Lower lobe of right lung (tissue), 2 donors: ENCODE data around the gene ICAM5. TPM values are rescaled to one million over a fixed set of nuclear protein-coding genes. Genes with fewer than 3 reads are reported as not detected.

ENCODE experiments used
- ATAC-seq, 2 donors: fragments of 200-7000 bp; cut with Tn5 transposase; one replicate each; pipeline ENCODE4 v1.9.1; 2020 to 2022; ENCODE audit warnings: mild to moderate bottlenecking in 2 of 2, moderate library complexity in 2 of 2
- DNase-seq: peaks from one replicate; pipeline ENCODE4 v3.0.0-alpha.2; 2020
- H3K27ac ChIP-seq: fragments of 200-600 bp; one replicate; pipeline ENCODE4 v1.8.0; 2022
- H3K27me3 ChIP-seq: fragments of 200-600 bp; one replicate; pipeline ENCODE4 v1.8.0; 2022; ENCODE audit warnings: low read depth
- H3K36me3 ChIP-seq: fragments of 200-600 bp; one replicate; pipeline ENCODE4 v1.8.0; 2022; ENCODE audit warnings: mild to moderate bottlenecking
- H3K4me1 ChIP-seq: fragments of 200-600 bp; one replicate; pipeline ENCODE4 v1.8.0; 2022
- H3K4me3 ChIP-seq: fragments of 200-600 bp; one replicate; pipeline ENCODE4 v1.8.0; 2022; ENCODE audit warnings: mild to moderate bottlenecking
- H3K9me3 ChIP-seq: fragments of 200-600 bp; one replicate; pipeline ENCODE4 v1.8.0; 2022
- intact Hi-C: fragments of 100-400 bp; cut with DNase I; formaldehyde crosslinking; loops from one replicate; pipeline ENCODE4 v1.11.0; 2022
- total RNA-seq: library from RNA; stranded (reverse); fragmentation: NEBNext Ultra II Directional; extraction: Animal tissue kit (Norgen Biotek cat#: 25700); gene quantifications from one replicate; pipeline ENCODE4 v1.2.1, GENCODE V29; 2021
- TF ChIP-seq, protein P1 (sequence below): fragments of 200-600 bp; IDR thresholded peaks from one replicate; pipeline ENCODE4 v1.8.0; 2022; ENCODE audit warnings: antibody characterized with exemption, mild to moderate bottlenecking
- donor health status: DM: no; HTN: yes; CAD: no; lungs with severe emphysema.

Gene ICAM5
- total RNA-seq, 1 donor from 2014 or later = 15.3 TPM

- Histone ChIP-seq H3K27ac (no peak overlapping the region), H3K9me3 (no peaks in the 10 kb centered on the region), H3K4me3 (no peak overlapping the region), H3K36me3 (peaks cover 76% of the 10 kb centered on the region), H3K27me3 (no peaks in the 10 kb centered on the region), H3K4me1 (peaks cover 16% of the 10 kb centered on the region)
- DNase-seq (no peak), ATAC-seq (no peak)
- intact Hi-C loops = no loop called here
- TF ChIP-seq, protein P1, sequence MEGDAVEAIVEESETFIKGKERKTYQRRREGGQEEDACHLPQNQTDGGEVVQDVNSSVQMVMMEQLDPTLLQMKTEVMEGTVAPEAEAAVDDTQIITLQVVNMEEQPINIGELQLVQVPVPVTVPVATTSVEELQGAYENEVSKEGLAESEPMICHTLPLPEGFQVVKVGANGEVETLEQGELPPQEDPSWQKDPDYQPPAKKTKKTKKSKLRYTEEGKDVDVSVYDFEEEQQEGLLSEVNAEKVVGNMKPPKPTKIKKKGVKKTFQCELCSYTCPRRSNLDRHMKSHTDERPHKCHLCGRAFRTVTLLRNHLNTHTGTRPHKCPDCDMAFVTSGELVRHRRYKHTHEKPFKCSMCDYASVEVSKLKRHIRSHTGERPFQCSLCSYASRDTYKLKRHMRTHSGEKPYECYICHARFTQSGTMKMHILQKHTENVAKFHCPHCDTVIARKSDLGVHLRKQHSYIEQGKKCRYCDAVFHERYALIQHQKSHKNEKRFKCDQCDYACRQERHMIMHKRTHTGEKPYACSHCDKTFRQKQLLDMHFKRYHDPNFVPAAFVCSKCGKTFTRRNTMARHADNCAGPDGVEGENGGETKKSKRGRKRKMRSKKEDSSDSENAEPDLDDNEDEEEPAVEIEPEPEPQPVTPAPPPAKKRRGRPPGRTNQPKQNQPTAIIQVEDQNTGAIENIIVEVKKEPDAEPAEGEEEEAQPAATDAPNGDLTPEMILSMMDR = no peak
These were observed 29.3 kb downstream of the ICAM5 start for GRCh38 chr19:10318807-10319682.

DNA sequence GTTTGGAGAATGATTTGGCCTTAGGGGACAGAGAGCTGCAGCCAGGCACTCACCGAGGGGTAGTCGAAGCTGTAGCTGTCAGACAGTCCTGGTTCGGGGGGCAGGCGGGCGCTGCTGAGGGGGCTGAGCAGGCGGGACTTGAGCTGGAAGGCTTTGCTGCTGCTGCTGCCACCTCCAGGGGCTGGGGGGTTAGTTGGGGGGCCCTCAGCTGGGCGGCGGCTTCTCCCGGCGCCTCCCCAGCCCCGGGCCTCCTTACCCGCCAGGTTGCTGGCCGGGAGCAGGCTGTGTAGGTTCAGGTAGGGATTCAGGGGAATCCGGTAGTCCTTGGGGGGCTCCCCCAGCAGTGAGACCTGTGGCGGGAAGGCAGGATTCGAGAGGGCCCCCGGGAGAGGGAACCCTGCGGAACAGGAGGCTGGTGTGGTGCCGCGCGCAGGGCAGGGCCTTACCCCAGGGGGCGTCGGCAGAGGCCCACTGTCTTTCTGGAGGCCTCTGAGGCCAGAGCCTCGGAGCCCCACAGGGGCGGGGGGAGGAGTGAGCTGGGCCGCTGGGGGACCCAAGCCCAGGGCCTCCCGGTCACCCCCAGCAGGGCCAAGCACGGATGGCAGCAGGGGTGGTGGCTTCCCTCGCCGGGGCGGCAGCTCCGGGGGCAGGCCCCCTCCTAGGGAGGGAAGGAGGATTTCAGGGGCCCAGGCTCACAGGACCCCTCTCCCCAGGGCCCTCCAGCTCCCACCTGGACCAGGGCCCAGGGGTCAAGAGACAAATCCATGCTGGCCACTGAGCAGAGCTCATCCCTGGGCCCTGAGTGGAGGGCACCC lies 31.1 kb downstream of the ICAM5 start:
- no peak for ATAC-seq
- intact Hi-C loops = no loop called here
- H3K27me3 ChIP-seq = no peaks in the 10 kb centered on the region
- no peak overlapping the region for H3K27ac ChIP-seq
- no peak overlapping the region for H3K4me3 ChIP-seq
- no peaks in the 10 kb centered on the region for H3K9me3 ChIP-seq
- TF ChIP-seq, protein P1 = no peak
- peaks cover 5% of the 10 kb centered on the region for H3K4me1 ChIP-seq
- DNase-seq = no peak
- H3K36me3 ChIP-seq = peaks cover 93% of the 10 kb centered on the region

DNA sequence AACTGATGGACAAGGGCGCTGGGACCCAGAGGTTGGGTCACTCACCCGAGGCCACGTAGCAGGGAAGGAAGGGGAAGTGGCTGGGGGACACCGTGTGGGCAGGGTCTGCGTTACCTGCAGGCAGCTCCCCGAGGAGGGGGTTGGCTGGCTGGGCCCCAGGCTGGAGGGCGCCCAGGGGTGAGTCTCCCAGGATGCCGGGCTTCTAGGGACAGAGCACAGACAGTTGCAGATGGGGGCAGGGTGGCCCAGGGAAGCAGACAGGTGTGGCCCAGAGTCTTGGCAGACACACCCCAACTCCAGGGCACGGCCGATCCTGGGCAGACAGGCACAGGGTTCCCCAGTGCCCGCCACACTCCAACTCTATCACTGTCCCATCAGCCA lies 31.7 kb downstream of the ICAM5 start:
- no peak for ATAC-seq
- DNase-seq = no peak
- H3K4me1 ChIP-seq = no peaks in the 10 kb centered on the region
- TF ChIP-seq, protein P1 = no peak
- H3K27ac ChIP-seq = no peak overlapping the region
- no peaks in the 10 kb centered on the region for H3K27me3 ChIP-seq
- H3K4me3 ChIP-seq = no peak overlapping the region
- peaks cover 99% of the 10 kb centered on the region for H3K36me3 ChIP-seq
- no peaks in the 10 kb centered on the region for H3K9me3 ChIP-seq
- intact Hi-C loops = no loop called here

DNA sequence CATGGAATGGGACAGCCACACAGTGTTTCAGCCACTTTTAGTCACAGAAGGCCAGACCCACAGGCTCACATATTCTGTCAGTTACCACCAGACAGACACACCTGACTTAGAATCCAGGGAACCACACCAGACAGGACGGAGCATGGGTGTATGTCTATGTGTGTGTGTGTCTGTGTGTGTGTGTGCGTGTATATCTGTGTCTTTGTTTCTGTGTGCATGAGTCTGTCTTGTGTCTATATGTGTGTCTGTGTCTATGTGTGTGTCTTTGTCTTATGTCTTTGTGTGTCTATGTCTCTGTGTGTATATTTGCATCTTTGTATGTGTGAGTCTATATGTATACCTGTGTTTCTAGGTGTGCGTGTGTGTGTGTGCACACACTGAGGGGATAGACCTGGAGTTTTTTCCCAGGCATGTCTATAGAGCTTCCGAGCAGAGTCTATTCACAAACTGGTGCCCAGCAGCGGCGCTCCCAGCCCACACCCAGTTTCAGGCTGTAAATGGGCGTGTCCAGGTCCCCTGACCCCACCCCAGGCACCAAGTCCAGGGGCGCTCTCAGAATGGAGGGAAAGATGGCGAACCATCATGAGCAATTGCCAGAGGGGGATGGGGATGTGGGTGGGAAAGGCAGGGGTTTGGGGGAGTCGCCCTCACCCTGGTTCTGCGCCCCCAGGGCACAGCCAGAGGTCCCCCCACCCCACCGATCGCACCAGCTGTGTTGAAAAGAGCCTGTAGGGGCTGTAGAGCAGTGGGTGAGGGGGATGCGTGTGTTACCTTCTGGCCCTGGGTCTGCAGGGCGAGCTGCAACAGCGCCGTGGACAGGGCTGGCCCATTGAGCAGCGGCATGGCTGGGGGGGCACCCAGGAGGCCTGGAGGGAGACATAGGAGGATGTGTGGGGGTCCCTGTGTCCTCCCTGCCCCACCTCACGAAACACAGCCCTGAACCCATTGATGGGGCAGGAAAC lies 32.4 kb downstream of the ICAM5 start:
- Histone ChIP-seq H3K36me3 (peaks cover 100% of the 10 kb centered on the region), H3K4me3 (no peak overlapping the region), H3K27me3 (no peaks in the 10 kb centered on the region), H3K4me1 (no peaks in the 10 kb centered on the region), H3K27ac (no peak overlapping the region), H3K9me3 (no peaks in the 10 kb centered on the region)
- no peak for DNase-seq
- intact Hi-C loops = no loop called here
- TF ChIP-seq, protein P1 = no peak
- ATAC-seq = peak in 1 of 2 donors; percentile 9

DNA sequence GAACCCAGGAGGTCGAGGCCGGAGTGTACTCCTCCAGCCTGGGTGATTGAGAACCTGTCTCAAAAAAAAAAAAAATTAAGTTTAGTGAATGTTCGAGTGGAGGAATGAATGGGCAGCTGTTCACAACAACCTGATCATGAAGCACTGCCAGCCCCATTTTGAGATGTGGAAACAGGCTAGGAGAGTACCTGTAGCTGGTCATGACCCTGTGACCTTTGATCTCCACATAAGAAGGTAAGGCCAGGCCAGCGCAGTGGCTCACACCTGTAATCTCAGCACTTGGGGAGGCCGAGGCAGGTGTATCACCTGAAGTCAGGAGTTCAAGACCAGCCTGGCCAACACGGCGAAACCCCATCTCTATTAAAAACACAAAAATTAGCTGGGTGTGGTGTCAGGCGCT lies 36.0 kb downstream of the ICAM5 start:
- DNase-seq (no peak), ATAC-seq (no peak)
- H3K9me3 ChIP-seq = no peaks in the 10 kb centered on the region
- no peaks in the 10 kb centered on the region for H3K27me3 ChIP-seq
- H3K4me1 ChIP-seq = no peaks in the 10 kb centered on the region
- intact Hi-C loops = no loop called here
- TF ChIP-seq, protein P1 = no peak
- no peak overlapping the region for H3K27ac ChIP-seq
- no peak overlapping the region for H3K4me3 ChIP-seq
- H3K36me3 ChIP-seq = peaks cover 100% of the 10 kb centered on the region
